ENCODE data around the gene MARCHF6. TPM values are rescaled to one million over a fixed set of nuclear protein-coding genes. Genes with fewer than 3 reads are reported as not detected.
A peak's percentile ranks its signal among the peaks of the same experiment; 100 is the strongest.

MARCHF6 gene
- polyA plus RNA-seq (2013, experiment 1 of 2), result 39.0 TPM
- polyA plus RNA-seq (2013, experiment 2 of 2), result 39.1 TPM

DNA sequence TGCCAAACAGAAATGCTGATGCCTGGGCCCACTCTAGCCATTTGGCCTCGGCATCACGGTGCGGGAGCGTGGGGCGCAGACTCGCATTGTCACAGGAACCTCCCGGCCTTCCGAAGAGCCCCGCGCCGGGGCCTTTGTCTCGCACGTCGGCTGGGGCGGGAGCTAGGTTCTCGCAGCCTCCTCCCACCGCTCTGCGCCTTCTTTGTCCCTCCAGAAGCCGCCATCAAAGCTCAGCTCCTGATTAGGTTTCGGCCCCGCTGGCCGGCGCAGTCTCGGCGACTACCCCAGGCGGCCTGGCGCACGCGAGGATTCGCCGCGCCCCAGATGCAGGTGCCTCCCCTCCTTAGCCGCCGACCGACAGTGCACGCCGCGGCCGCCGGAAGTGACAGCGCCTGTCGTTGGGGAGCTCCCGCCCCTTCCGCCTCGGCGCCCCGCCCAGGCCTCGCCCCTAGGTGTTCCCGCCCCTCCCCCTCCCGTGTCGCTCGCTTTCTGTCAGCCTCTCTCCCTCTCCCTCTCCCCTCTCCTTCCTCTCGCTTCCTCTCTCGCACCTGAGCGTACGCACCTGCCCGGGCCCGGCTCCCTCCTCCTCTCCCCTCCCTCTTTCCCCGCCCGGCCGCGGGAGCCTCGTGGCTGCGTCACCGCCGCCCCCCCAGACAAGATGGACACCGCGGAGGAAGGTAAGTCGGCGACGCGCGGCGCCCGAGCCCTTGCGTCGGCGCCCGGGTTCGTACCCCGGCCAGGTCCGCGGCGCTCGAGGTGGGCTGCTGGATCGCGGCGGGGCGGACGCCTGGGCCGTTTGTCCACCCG, at the start of gene MARCHF6:
TSS of gene MARCHF6 (plus strand) at position 455 of the 807 bp plus-strand sequence. CDS start at position 659, 204 bp downstream.
- peak within 1 kb of the TSS; percentile 87 for H2BK120ac ChIP-seq (ENCODE audit: low read depth, low read length)
- H3K27me3 ChIP-seq (ENCODE audit: control insufficient read depth in 1 of 2, insufficient read depth in 1 of 2, low read length in 2 of 2), result no peaks in the 10 kb centered on the region
- peak within 1 kb of the TSS; percentile 84 to 87 for H3K23ac ChIP-seq (ENCODE audit: low read length in 2 of 2)
- H3K4me1 ChIP-seq (ENCODE audit: control insufficient read depth, insufficient read depth, low read depth, low read length), result peaks cover 7% of the 10 kb centered on the region
- H2BK5ac ChIP-seq (ENCODE audit: low read depth, low read length, poor library complexity, severe bottlenecking), result peak within 1 kb of the TSS; percentile 100
- H3K18ac ChIP-seq (ENCODE audit: low read depth in 1 of 2, low read length in 2 of 2), result peak within 1 kb of the TSS; percentile 98 to 99
- no peaks in the 10 kb centered on the region for H3K9me3 ChIP-seq (ENCODE audit: control insufficient read depth, low read length)
- peaks cover 3% of the 10 kb centered on the region for H3K79me1 ChIP-seq (replicated peaks; ENCODE audit: low read length, poor library complexity, severe bottlenecking)
- DNase-seq, result peak; percentile 93
- no peaks in the 10 kb centered on the region for H3K36me3 ChIP-seq (ENCODE audit: control insufficient read depth in 1 of 2, insufficient read depth in 2 of 2, low read depth in 1 of 2, low read length in 2 of 2)
- H2BK12ac ChIP-seq (ENCODE audit: low read length in 2 of 2), result peak within 1 kb of the TSS in 1 of 2 experiments; percentile 90
- H3K4me2 ChIP-seq (ENCODE audit: low read length, poor library complexity, severe bottlenecking), result peak within 1 kb of the TSS; percentile 89
- H4K91ac ChIP-seq (ENCODE audit: low read length), result peak within 1 kb of the TSS; percentile 98
- H3K4me3 ChIP-seq (ENCODE audit: insufficient read depth in 1 of 2, low read depth in 1 of 2, low read length in 2 of 2), result peak within 1 kb of the TSS; percentile 88 to 98
- peak within 1 kb of the TSS; percentile 98 for H4K8ac ChIP-seq (ENCODE audit: low read length)
- H2AFZ ChIP-seq (ENCODE audit: low read depth, low read length), result peak within 1 kb of the TSS; percentile 79
- peak within 1 kb of the TSS; percentile 75 to 98 for H3K4ac ChIP-seq (ENCODE audit: low read depth in 1 of 2, low read length in 2 of 2)
- H2BK15ac ChIP-seq (ENCODE audit: low read depth, poor library complexity, severe bottlenecking), result peak within 1 kb of the TSS; percentile 99
- peak within 1 kb of the TSS; percentile 9 for H2AK5ac ChIP-seq (ENCODE audit: low read length, severe bottlenecking)
- WGBS, result under 1% methylated on average over 89 of the region's 92 CpGs
- H3K27ac ChIP-seq (ENCODE audit: low read length, poor library complexity, severe bottlenecking), result peak within 1 kb of the TSS; percentile 87
- peak within 1 kb of the TSS; percentile 93 for H3K9ac ChIP-seq (ENCODE audit: low read length)
- peak within 1 kb of the TSS in 1 of 2 experiments; percentile 99 for H3K14ac ChIP-seq (ENCODE audit: low read length in 2 of 2)

DNA sequence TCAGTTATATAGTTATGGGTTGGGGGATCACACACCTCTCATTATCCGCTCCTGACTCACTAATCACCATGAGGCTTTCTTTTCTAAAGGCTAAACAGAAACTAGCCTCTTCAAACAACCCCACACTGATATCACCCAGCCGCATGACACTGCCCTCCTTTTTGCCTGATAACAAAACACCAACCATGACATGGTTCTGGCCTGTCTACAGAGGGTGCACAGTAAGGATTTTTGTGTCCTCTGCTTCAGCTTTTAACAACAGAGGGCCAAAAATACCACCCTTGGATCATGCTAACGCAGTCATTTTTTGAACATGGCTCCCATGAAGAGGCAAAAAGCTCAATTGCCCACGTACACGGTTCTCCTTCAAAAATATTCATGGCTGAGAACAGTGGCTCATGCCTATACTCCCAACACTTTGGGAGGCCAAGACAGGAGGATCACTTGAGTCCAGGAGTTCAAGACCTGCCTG, 49.8 kb upstream of the MARCHF6 start:
- no peak overlapping the region for H3K18ac ChIP-seq (ENCODE audit: low read depth in 1 of 2, low read length in 2 of 2)
- H3K23ac ChIP-seq (ENCODE audit: low read length in 2 of 2), result no peak overlapping the region
- H3K4me1 ChIP-seq (ENCODE audit: control insufficient read depth, insufficient read depth, low read depth, low read length), result peaks cover 7% of the 10 kb centered on the region
- no peak overlapping the region for H2AK5ac ChIP-seq (ENCODE audit: low read length, severe bottlenecking)
- no peak overlapping the region for H3K14ac ChIP-seq (ENCODE audit: low read length in 2 of 2)
- H4K8ac ChIP-seq (ENCODE audit: low read length), result no peak overlapping the region
- H3K27ac ChIP-seq (ENCODE audit: low read length, poor library complexity, severe bottlenecking), result no peak overlapping the region
- H3K4me2 ChIP-seq (ENCODE audit: low read length, poor library complexity, severe bottlenecking), result no peak overlapping the region
- DNase-seq, result no peak
- no peak overlapping the region for H3K9ac ChIP-seq (ENCODE audit: low read length)
- no peak overlapping the region for H2BK12ac ChIP-seq (ENCODE audit: low read length in 2 of 2)
- H3K79me1 ChIP-seq (replicated peaks; ENCODE audit: low read length, poor library complexity, severe bottlenecking), result peaks cover 35% of the 10 kb centered on the region
- 86% methylated on average over 5 of the region's 5 CpGs for WGBS
- no peaks in the 10 kb centered on the region for H3K9me3 ChIP-seq (ENCODE audit: control insufficient read depth, low read length)
- H3K27me3 ChIP-seq (ENCODE audit: control insufficient read depth in 1 of 2, insufficient read depth in 1 of 2, low read length in 2 of 2), result no peaks in the 10 kb centered on the region
- no peak overlapping the region for H2BK120ac ChIP-seq (ENCODE audit: low read depth, low read length)
- no peak overlapping the region for H2AFZ ChIP-seq (ENCODE audit: low read depth, low read length)
- H2BK5ac ChIP-seq (ENCODE audit: low read depth, low read length, poor library complexity, severe bottlenecking), result no peak overlapping the region
- no peak overlapping the region for H3K4ac ChIP-seq (ENCODE audit: low read depth in 1 of 2, low read length in 2 of 2)
- no peak overlapping the region for H3K4me3 ChIP-seq (ENCODE audit: insufficient read depth in 1 of 2, low read depth in 1 of 2, low read length in 2 of 2)
- peaks cover 5 to 10% of the 10 kb centered on the region in 2 experiments for H3K36me3 ChIP-seq (ENCODE audit: control insufficient read depth in 1 of 2, insufficient read depth in 2 of 2, low read depth in 1 of 2, low read length in 2 of 2)
- no peak overlapping the region for H4K91ac ChIP-seq (ENCODE audit: low read length)
- no peak overlapping the region for H2BK15ac ChIP-seq (ENCODE audit: low read depth, poor library complexity, severe bottlenecking)

DNA sequence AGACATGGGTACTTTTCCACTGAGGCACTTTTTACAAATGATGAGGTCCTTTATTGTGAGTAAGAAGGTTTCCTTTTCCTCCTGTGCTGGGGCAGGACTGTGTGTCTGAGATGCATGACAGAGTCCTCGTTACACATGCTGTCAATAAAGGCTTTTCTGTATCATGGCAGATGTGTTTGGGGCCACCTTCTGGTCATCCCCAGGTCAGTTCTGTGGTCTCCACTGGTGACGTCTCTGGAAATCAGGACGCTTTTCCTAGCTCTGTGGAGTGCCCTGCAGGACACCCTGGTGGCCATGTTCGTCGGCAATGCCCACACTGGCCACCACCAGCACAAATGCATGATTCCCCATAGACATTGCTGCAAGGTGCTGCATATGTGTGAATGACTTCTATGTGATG, 48.6 kb upstream of the MARCHF6 start:
- Histone ChIP-seq H2BK15ac (ENCODE audit: low read depth, poor library complexity, severe bottlenecking) (no peak overlapping the region), H3K4ac (ENCODE audit: low read depth in 1 of 2, low read length in 2 of 2) (no peak overlapping the region), H3K27me3 (ENCODE audit: control insufficient read depth in 1 of 2, insufficient read depth in 1 of 2, low read length in 2 of 2) (no peaks in the 10 kb centered on the region), H2BK120ac (ENCODE audit: low read depth, low read length) (no peak overlapping the region), H4K91ac (ENCODE audit: low read length) (no peak overlapping the region), H3K79me1 (replicated peaks; ENCODE audit: low read length, poor library complexity, severe bottlenecking) (peaks cover 34% of the 10 kb centered on the region), H2AFZ (ENCODE audit: low read depth, low read length) (no peak overlapping the region), H3K23ac (ENCODE audit: low read length in 2 of 2) (no peak overlapping the region), H3K9ac (ENCODE audit: low read length) (no peak overlapping the region), H4K8ac (ENCODE audit: low read length) (no peak overlapping the region), H2BK12ac (ENCODE audit: low read length in 2 of 2) (no peak overlapping the region), H3K18ac (ENCODE audit: low read depth in 1 of 2, low read length in 2 of 2) (no peak overlapping the region), H3K9me3 (ENCODE audit: control insufficient read depth, low read length) (no peaks in the 10 kb centered on the region), H2BK5ac (ENCODE audit: low read depth, low read length, poor library complexity, severe bottlenecking) (no peak overlapping the region), H3K4me3 (ENCODE audit: insufficient read depth in 1 of 2, low read depth in 1 of 2, low read length in 2 of 2) (no peak overlapping the region), H3K4me2 (ENCODE audit: low read length, poor library complexity, severe bottlenecking) (no peak overlapping the region), H3K27ac (ENCODE audit: low read length, poor library complexity, severe bottlenecking) (no peak overlapping the region), H3K36me3 (ENCODE audit: control insufficient read depth in 1 of 2, insufficient read depth in 2 of 2, low read depth in 1 of 2, low read length in 2 of 2) (peaks cover 2% of the 10 kb centered on the region in 2 experiments), H2AK5ac (ENCODE audit: low read length, severe bottlenecking) (no peak overlapping the region), H3K4me1 (ENCODE audit: control insufficient read depth, insufficient read depth, low read depth, low read length) (peaks cover 7% of the 10 kb centered on the region), H3K14ac (ENCODE audit: low read length in 2 of 2) (no peak overlapping the region)
- 93% methylated on average over 5 of the region's 5 CpGs for WGBS
- no peak for DNase-seq

GRCh38 chr5:10306114-10306513, 47.4 kb upstream of the MARCHF6 start:
- peak overlapping the region in 1 of 2 experiments; percentile 82 for H3K4me3 ChIP-seq (ENCODE audit: insufficient read depth in 1 of 2, low read depth in 1 of 2, low read length in 2 of 2)
- peaks cover 29% of the 10 kb centered on the region for H3K79me1 ChIP-seq (replicated peaks; ENCODE audit: low read length, poor library complexity, severe bottlenecking)
- H3K18ac ChIP-seq (ENCODE audit: low read depth in 1 of 2, low read length in 2 of 2), result no peak overlapping the region
- no peak overlapping the region for H2BK120ac ChIP-seq (ENCODE audit: low read depth, low read length)
- peaks cover 0 to 2% of the 10 kb centered on the region in 2 experiments for H3K36me3 ChIP-seq (ENCODE audit: control insufficient read depth in 1 of 2, insufficient read depth in 2 of 2, low read depth in 1 of 2, low read length in 2 of 2)
- no peak overlapping the region for H2BK12ac ChIP-seq (ENCODE audit: low read length in 2 of 2)
- H4K8ac ChIP-seq (ENCODE audit: low read length), result no peak overlapping the region
- peak overlapping the region; percentile 11 for H4K91ac ChIP-seq (ENCODE audit: low read length)
- no peak overlapping the region for H3K4ac ChIP-seq (ENCODE audit: low read depth in 1 of 2, low read length in 2 of 2)
- H3K4me2 ChIP-seq (ENCODE audit: low read length, poor library complexity, severe bottlenecking), result peak overlapping the region; percentile 60
- H2AK5ac ChIP-seq (ENCODE audit: low read length, severe bottlenecking), result no peak overlapping the region
- H3K9me3 ChIP-seq (ENCODE audit: control insufficient read depth, low read length), result no peaks in the 10 kb centered on the region
- no peak overlapping the region for H3K27ac ChIP-seq (ENCODE audit: low read length, poor library complexity, severe bottlenecking)
- H3K4me1 ChIP-seq (ENCODE audit: control insufficient read depth, insufficient read depth, low read depth, low read length), result peaks cover 9% of the 10 kb centered on the region
- no peak overlapping the region for H2BK5ac ChIP-seq (ENCODE audit: low read depth, low read length, poor library complexity, severe bottlenecking)
- H2AFZ ChIP-seq (ENCODE audit: low read depth, low read length), result no peak overlapping the region
- H3K23ac ChIP-seq (ENCODE audit: low read length in 2 of 2), result no peak overlapping the region
- H3K14ac ChIP-seq (ENCODE audit: low read length in 2 of 2), result no peak overlapping the region
- DNase-seq, result no peak
- no peak overlapping the region for H2BK15ac ChIP-seq (ENCODE audit: low read depth, poor library complexity, severe bottlenecking)
- H3K27me3 ChIP-seq (ENCODE audit: control insufficient read depth in 1 of 2, insufficient read depth in 1 of 2, low read length in 2 of 2), result no peaks in the 10 kb centered on the region
- 59% methylated on average over 4 of the region's 5 CpGs for WGBS
- H3K9ac ChIP-seq (ENCODE audit: low read length), result peak overlapping the region; percentile 81
